GM10248 (cell line): ENCODE results near the gene CHMP3.

ENCODE experiments used
- CTCF ChIA-PET: fragments of 300-600 bp; sonication (Branson Sonifier 250); formaldehyde crosslinking; extraction: SDS; loops from one replicate; lab custom pipeline; 2021; ENCODE audit warnings: antibody characterized with exemption; lab: Yijun Ruan, JAX
- POLR2A ChIA-PET: fragments of 350-650 bp; sonication (Branson Sonifier 250); formaldehyde crosslinking; extraction: SDS; loops from one replicate; lab custom pipeline; 2020; ENCODE audit warnings: antibody characterized with exemption; lab: Yijun Ruan, JAX
- DNase-seq: peaks from one replicate; pipeline ENCODE4 v3.0.0; 2012; ENCODE audit errors: extremely low spot score
- TF ChIP-seq, protein P1 (sequence below): IDR thresholded peaks from 2 replicates; pipeline ENCODE4 v1.5.1; 2012; ENCODE audit warnings: mild to moderate bottlenecking, low read depth; ENCODE audit errors: extremely low read depth, missing control alignments, control extremely low read depth

Gene CHMP3

DNA sequence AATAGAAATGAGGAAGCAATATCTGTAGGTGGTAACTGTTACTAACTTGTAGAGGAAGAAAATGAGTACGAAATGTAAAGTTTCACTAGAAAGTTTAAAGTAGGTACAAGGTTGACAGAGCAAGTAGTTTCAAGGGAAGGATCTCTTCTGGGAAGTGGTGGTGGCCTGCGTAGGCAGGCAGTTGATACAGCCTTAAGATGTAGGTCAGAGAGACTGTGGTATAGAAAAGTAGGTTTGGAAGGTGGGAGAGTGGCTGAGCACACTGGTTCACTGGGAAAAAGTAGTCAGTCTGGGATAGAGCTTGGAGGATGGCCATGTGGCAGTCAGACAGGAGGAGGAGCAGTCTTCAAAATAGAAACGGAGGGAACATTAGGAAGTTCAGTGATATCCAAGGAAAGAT is 98.6 kb downstream of the CHMP3 start:
- TF ChIP-seq, protein P1, sequence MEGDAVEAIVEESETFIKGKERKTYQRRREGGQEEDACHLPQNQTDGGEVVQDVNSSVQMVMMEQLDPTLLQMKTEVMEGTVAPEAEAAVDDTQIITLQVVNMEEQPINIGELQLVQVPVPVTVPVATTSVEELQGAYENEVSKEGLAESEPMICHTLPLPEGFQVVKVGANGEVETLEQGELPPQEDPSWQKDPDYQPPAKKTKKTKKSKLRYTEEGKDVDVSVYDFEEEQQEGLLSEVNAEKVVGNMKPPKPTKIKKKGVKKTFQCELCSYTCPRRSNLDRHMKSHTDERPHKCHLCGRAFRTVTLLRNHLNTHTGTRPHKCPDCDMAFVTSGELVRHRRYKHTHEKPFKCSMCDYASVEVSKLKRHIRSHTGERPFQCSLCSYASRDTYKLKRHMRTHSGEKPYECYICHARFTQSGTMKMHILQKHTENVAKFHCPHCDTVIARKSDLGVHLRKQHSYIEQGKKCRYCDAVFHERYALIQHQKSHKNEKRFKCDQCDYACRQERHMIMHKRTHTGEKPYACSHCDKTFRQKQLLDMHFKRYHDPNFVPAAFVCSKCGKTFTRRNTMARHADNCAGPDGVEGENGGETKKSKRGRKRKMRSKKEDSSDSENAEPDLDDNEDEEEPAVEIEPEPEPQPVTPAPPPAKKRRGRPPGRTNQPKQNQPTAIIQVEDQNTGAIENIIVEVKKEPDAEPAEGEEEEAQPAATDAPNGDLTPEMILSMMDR = no peak
- POLR2A ChIA-PET = no interaction called here
- no peak for DNase-seq
- CTCF ChIA-PET = no interaction called here

DNA sequence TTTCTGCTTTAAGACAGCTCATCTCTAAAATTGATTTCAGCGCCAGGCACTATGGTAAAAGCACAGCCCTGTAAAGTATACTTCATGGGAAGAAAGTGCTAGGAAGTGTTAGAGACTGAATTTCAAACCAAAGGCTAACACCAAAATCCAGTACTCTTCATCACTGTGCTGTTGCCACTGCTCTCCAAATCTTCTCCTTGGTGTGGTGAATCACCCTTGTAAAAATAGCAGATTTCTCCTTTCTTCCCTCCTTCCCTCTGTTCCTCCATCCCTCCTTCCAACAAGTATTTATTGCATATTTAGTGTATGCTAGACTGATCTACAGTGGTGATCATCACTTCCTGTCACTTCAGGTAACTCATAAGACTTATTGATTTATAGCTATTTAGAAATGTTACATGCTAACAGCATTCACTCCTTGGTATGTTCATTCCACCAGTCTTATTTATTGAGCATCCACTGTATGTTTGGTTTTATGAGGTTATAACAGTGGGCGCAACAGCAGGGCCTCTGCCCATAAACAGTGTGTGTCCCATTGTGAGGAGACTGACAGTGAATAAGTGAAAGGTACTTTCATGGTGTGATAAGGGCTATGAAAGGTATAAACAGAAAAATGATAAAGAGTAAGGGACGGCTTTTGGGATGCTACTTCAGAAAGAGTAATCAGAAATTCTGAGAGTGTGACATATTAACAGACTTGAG is 102.0 kb downstream of the CHMP3 start:
- ChIA-PET POLR2A (no interaction called here), CTCF (interaction anchor here (1.0 to 1.3 kb wide), 3 partner anchors 10 to 20 kb away, joined by 3 to 4 read pairs (median 3); no protein-coding TSS in a partner anchor)
- TF ChIP-seq, protein P1 = no peak
- DNase-seq = no peak

DNA sequence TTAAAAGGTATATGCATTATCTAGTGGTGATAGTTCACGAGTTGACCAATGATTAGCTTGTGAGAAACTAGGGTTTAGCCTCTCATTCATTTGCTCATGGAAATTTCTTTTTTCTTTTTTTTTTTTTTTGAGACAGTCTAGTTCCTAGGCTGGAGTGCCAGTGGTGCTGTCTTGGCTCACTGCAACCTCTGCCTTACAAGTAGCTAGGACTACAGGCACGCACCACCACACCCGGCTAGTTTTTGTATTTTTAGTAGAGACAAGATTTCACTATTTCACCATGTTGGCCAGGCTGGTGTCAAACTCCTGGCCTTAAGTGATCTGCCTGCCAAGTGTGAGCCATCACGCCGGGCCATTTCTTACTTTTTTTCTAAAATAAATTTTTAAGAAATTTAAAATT is 108.1 kb downstream of the CHMP3 start:
- POLR2A ChIA-PET = interaction anchor here (0.5 kb wide), 1 partner anchor 13 kb away, joined by 4 read pairs; no protein-coding TSS in a partner anchor
- CTCF ChIA-PET = interaction anchor here (1.9 kb wide), 1 partner anchor 234 kb away, joined by 6 read pairs; no protein-coding TSS in a partner anchor
- no peak for DNase-seq
- TF ChIP-seq, protein P1 = no peak

DNA sequence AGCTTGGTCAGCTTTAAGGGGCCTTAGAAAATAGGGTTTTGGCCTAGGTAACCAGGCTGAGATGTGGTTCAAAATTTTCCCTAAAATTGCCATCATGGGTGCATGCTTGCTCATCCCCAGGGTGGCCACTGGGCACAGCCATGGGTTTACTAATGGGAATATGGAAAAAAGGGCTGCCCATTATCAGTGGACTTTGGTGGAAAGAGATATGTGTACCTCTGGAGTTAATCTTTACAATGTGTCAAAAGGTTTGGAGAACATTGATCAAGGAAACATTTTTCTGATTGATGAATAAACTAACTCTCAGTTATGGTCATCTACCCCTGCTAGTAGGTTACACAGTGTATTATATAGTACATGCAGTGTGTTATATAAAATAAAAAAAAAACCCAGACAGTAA is 109.0 kb downstream of the CHMP3 start:
- ChIA-PET POLR2A (no interaction called here), CTCF (interaction anchor here (0.8 kb wide), 1 partner anchor 9 kb away, joined by 3 read pairs; no protein-coding TSS in a partner anchor)
- no peak for DNase-seq
- TF ChIP-seq, protein P1 = no peak

DNA sequence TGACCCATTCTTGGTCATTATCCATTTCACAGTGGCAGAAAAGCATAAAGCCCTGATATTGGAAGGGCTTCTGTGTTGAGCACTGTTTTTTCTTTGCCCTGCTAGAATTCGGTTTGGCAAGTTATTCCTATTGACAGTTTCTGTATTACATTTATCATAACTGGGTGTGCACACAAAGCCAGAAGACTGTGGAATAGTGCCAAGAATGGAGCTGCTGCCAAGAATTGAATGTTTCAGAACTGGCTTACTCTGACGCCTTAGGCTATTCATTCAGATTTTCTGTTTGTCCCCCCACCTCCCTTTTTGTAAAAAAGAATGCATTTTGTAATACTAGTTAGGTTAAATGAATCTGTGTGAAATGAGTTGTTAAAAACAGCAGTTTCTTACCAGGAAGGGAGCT is 109.4 kb downstream of the CHMP3 start:
- POLR2A ChIA-PET = no interaction called here
- TF ChIP-seq, protein P1 = no peak
- DNase-seq = no peak
- CTCF ChIA-PET = interaction anchor here (0.8 kb wide), 1 partner anchor 9 kb away, joined by 3 read pairs; no protein-coding TSS in a partner anchor
